Measurements from ENCODE around the gene CELSR3. TPM values are rescaled to one million over a fixed set of nuclear protein-coding genes. Genes with fewer than 3 reads are reported as not detected.

The CELSR3 gene
- total RNA-seq, 1 experiment from 2014 or later: 7.7 TPM

GRCh38 chr3:48655606-48656005 lies 7.1 kb downstream of the CELSR3 start:
- BruUV-seq (replicated peaks): no TSS peak
- intact Hi-C loops (cut with micrococcal nuclease; ENCODE audit: unreplicated experiment) (no loop called here), in situ Hi-C loops (cut with HindIII; ENCODE audit: low pct_unique_long_range_greater_than_20kb, low sequenced_read_pairs) (no loop called here)
- DNase-seq (ENCODE audit: low read depth, low spot score) (no peak), ATAC-seq (no peak)
- H3K4me1 ChIP-seq (ENCODE audit: control insufficient read depth, insufficient read depth, low read length): no peaks in the 10 kb centered on the region
- H3K9me3 ChIP-seq (ENCODE audit: control insufficient read depth, insufficient read depth, low read depth, low read length): no peaks in the 10 kb centered on the region
- no peak overlapping the region for H3K27ac ChIP-seq (ENCODE audit: low read length)
- H3K36me3 ChIP-seq (ENCODE audit: control insufficient read depth, insufficient read depth, low read length): no peaks in the 10 kb centered on the region
- TF ChIP-seq, protein P1, sequence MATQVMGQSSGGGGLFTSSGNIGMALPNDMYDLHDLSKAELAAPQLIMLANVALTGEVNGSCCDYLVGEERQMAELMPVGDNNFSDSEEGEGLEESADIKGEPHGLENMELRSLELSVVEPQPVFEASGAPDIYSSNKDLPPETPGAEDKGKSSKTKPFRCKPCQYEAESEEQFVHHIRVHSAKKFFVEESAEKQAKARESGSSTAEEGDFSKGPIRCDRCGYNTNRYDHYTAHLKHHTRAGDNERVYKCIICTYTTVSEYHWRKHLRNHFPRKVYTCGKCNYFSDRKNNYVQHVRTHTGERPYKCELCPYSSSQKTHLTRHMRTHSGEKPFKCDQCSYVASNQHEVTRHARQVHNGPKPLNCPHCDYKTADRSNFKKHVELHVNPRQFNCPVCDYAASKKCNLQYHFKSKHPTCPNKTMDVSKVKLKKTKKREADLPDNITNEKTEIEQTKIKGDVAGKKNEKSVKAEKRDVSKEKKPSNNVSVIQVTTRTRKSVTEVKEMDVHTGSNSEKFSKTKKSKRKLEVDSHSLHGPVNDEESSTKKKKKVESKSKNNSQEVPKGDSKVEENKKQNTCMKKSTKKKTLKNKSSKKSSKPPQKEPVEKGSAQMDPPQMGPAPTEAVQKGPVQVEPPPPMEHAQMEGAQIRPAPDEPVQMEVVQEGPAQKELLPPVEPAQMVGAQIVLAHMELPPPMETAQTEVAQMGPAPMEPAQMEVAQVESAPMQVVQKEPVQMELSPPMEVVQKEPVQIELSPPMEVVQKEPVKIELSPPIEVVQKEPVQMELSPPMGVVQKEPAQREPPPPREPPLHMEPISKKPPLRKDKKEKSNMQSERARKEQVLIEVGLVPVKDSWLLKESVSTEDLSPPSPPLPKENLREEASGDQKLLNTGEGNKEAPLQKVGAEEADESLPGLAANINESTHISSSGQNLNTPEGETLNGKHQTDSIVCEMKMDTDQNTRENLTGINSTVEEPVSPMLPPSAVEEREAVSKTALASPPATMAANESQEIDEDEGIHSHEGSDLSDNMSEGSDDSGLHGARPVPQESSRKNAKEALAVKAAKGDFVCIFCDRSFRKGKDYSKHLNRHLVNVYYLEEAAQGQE (IDR thresholded peaks at IDR 0.05; ENCODE audit: insufficient read depth in 1 of 2, low read depth in 2 of 2, low read length in 1 of 2): no peak
- no peak for TF ChIP-seq SIN3A (IDR thresholded peaks at IDR 0.05; ENCODE audit: borderline replicate concordance, insufficient read depth, low read depth, low read length)
- TF ChIP-seq, protein P2, sequence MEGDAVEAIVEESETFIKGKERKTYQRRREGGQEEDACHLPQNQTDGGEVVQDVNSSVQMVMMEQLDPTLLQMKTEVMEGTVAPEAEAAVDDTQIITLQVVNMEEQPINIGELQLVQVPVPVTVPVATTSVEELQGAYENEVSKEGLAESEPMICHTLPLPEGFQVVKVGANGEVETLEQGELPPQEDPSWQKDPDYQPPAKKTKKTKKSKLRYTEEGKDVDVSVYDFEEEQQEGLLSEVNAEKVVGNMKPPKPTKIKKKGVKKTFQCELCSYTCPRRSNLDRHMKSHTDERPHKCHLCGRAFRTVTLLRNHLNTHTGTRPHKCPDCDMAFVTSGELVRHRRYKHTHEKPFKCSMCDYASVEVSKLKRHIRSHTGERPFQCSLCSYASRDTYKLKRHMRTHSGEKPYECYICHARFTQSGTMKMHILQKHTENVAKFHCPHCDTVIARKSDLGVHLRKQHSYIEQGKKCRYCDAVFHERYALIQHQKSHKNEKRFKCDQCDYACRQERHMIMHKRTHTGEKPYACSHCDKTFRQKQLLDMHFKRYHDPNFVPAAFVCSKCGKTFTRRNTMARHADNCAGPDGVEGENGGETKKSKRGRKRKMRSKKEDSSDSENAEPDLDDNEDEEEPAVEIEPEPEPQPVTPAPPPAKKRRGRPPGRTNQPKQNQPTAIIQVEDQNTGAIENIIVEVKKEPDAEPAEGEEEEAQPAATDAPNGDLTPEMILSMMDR (IDR thresholded peaks at IDR 0.05): no peak
- no peak for TF ChIP-seq TCF7L2 (IDR thresholded peaks at IDR 0.05; ENCODE audit: low read depth, low read length)
- no peak for TF ChIP-seq POLR2AphosphoS5 (IDR thresholded peaks at IDR 0.05; ENCODE audit: low read depth, low read length)
- ChIA-PET CTCF (no interaction called here), POLR2A (no interaction called here)
- no peaks in the 10 kb centered on the region for H3K27me3 ChIP-seq (ENCODE audit: control insufficient read depth, insufficient read depth, low read length)
- no peak overlapping the region; a peak in 2 of 4 replicates for H3K4me3 ChIP-seq (ENCODE audit: low read depth in 2 of 2, low read length in 2 of 2)

DNA sequence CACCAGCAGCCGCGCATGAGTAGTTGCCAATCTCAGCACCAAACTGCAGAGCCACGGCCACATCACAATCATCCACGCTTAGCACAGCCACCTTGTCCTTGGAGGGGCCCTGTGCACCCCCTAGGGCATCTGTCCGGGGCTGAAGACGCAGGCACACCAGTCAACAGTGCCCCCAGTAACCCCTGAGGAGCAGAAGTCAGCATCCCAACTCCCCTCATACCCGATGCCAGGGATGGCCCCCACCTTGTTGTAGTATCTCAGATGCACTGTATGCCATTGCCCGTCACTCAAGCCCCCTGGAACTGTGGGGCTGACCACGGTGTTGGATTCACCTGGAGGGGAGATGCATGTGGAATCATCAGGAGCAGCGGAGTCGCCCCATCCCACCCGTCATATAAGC lies 7.6 kb downstream of the CELSR3 start:
- POLR2A ChIA-PET: no interaction called here
- TF ChIP-seq SIN3A (IDR thresholded peaks at IDR 0.05; ENCODE audit: borderline replicate concordance, insufficient read depth, low read depth, low read length) (no peak), TCF7L2 (IDR thresholded peaks at IDR 0.05; ENCODE audit: low read depth, low read length) (no peak), POLR2AphosphoS5 (IDR thresholded peaks at IDR 0.05; ENCODE audit: low read depth, low read length) (no peak)
- TF ChIP-seq, protein P2 (IDR thresholded peaks at IDR 0.05): no peak
- TF ChIP-seq, protein P1 (IDR thresholded peaks at IDR 0.05; ENCODE audit: insufficient read depth in 1 of 2, low read depth in 2 of 2, low read length in 1 of 2): no peak
- Histone ChIP-seq H3K9me3 (ENCODE audit: control insufficient read depth, insufficient read depth, low read depth, low read length) (no peaks in the 10 kb centered on the region), H3K27me3 (ENCODE audit: control insufficient read depth, insufficient read depth, low read length) (no peaks in the 10 kb centered on the region), H3K4me1 (ENCODE audit: control insufficient read depth, insufficient read depth, low read length) (no peaks in the 10 kb centered on the region), H3K36me3 (ENCODE audit: control insufficient read depth, insufficient read depth, low read length) (no peaks in the 10 kb centered on the region), H3K4me3 (ENCODE audit: low read depth in 2 of 2, low read length in 2 of 2) (no peak overlapping the region), H3K27ac (ENCODE audit: low read length) (no peak overlapping the region)
- no TSS peak for BruUV-seq (replicated peaks)
- in situ Hi-C loops (cut with HindIII; ENCODE audit: low pct_unique_long_range_greater_than_20kb, low sequenced_read_pairs): no loop called here
- DNase-seq (ENCODE audit: low read depth, low spot score) (no peak), ATAC-seq (no peak)
- intact Hi-C loops (cut with micrococcal nuclease; ENCODE audit: unreplicated experiment): no loop called here
- CTCF ChIA-PET: no interaction called here
